Thoracic aorta (tissue), 2 donors: ENCODE data around the gene B4GALNT1. TPM values are rescaled to one million over a fixed set of nuclear protein-coding genes. Genes with fewer than 3 reads are reported as not detected.

Source experiments
- ATAC-seq: fragments of 150-250 bp; one replicate; pipeline ENCODE4 v1.8.0; 2017; ENCODE audit warnings: low read depth; ENCODE audit not compliant: insufficient number of reproducible peaks, low FRiP score
- DNase-seq: peaks from one replicate; pipeline ENCODE4 v3.0.0-alpha.2; 2020; ENCODE audit warnings: low spot score
- H3K27ac ChIP-seq, 2 donors: fragments of 200-600 bp; sonication (generic); 1 replicate in 1 of 2; 2 replicates in 1 of 2; pipeline ENCODE4 v1.5.1; 2016; ENCODE audit warnings: mild to moderate bottlenecking in 2 of 2, moderate library complexity in 2 of 2
- H3K27me3 ChIP-seq: fragments of 200-600 bp; sonication (generic); replicated peaks from 2 replicates; pipeline ENCODE4 v1.6.0; 2016; ENCODE audit warnings: mild to moderate bottlenecking; ENCODE audit not compliant: insufficient read depth
- H3K36me3 ChIP-seq: fragments of 200-600 bp; sonication (generic); one replicate; pipeline ENCODE4 v1.5.1; 2016
- H3K4me1 ChIP-seq, 2 donors: fragments of 200-600 bp; sonication (generic); 1 replicate in 1 of 2; 2 replicates in 1 of 2; pipeline versions ENCODE4 v1.5.1 to v1.6.0; 2016; ENCODE audit warnings: low read depth in 2 of 2, mild to moderate bottlenecking in 1 of 2; ENCODE audit not compliant: control insufficient read depth in 1 of 2
- H3K4me3 ChIP-seq: fragments of 200-600 bp; sonication (generic); 2 replicates; pipeline ENCODE4 v1.5.1; 2016; ENCODE audit warnings: mild to moderate bottlenecking
- H3K9me3 ChIP-seq: fragments of 200-600 bp; sonication (generic); 2 replicates; pipeline ENCODE4 v1.5.1; 2016
- CTCF ChIP-seq: fragments of 200-600 bp; sonication (generic); IDR thresholded peaks from one replicate; pipeline ENCODE4 v1.5.1; 2019; ENCODE audit warnings: antibody characterized with exemption
- total RNA-seq, 2 donors: library from RNA; depleted of rRNA; stranded (reverse); fragments of >200 nt; gene quantifications; one replicate each; pipeline versions ENCODE4 v1.1.0 to v1.2.3, GENCODE V29; 2016

B4GALNT1 gene
- total RNA-seq, 2 donors from 2014 or later = 4.0 to 11.0 TPM

- no peak for ATAC-seq
- Histone ChIP-seq H3K36me3 (peaks cover 12% of the 10 kb centered on the region), H3K4me1 (peaks cover 7 to 11% of the 10 kb centered on the region in 2 donors), H3K9me3 (no peaks in the 10 kb centered on the region), H3K27ac (no peak overlapping the region), H3K27me3 (no peaks in the 10 kb centered on the region), H3K4me3 (no peak overlapping the region)
- TF ChIP-seq CTCF = no peak
- DNase-seq = no peak
These were observed 5.3 kb downstream of the B4GALNT1 start for GRCh38 chr12:57627501-57628279.

GRCh38 chr12:57626921-57627445 lies 6.0 kb downstream of the B4GALNT1 start:
- no peak for TF ChIP-seq CTCF
- Histone ChIP-seq H3K36me3 (peaks cover 12% of the 10 kb centered on the region), H3K27ac (no peak overlapping the region), H3K4me1 (peaks cover 4 to 5% of the 10 kb centered on the region in 2 donors), H3K4me3 (no peak overlapping the region), H3K9me3 (no peaks in the 10 kb centered on the region), H3K27me3 (no peaks in the 10 kb centered on the region)
- DNase-seq (no peak), ATAC-seq (no peak)

GRCh38 chr12:57626111-57626920 lies 6.7 kb downstream of the B4GALNT1 start:
- Histone ChIP-seq H3K9me3 (no peaks in the 10 kb centered on the region), H3K4me1 (peaks cover 2% of the 10 kb centered on the region in 2 donors), H3K36me3 (peaks cover 12% of the 10 kb centered on the region), H3K4me3 (no peak overlapping the region), H3K27me3 (no peaks in the 10 kb centered on the region), H3K27ac (no peak overlapping the region)
- ATAC-seq (no peak), DNase-seq (no peak)
- no peak for TF ChIP-seq CTCF

- no peak for DNase-seq
- H3K4me1 ChIP-seq = peaks cover 7 to 10% of the 10 kb centered on the region in 2 donors
- TF ChIP-seq CTCF = no peak
- no peaks in the 10 kb centered on the region for H3K27me3 ChIP-seq
- no peaks in the 10 kb centered on the region for H3K9me3 ChIP-seq
- H3K4me3 ChIP-seq = no peak overlapping the region
- peaks cover 12% of the 10 kb centered on the region for H3K36me3 ChIP-seq
- no peak overlapping the region for H3K27ac ChIP-seq
- no peak for ATAC-seq
These were observed 7.6 kb downstream of the B4GALNT1 start for GRCh38 chr12:57625261-57626032.
